ENCODE results near the gene MROH2A. TPM values are rescaled to one million over a fixed set of nuclear protein-coding genes. Genes with fewer than 3 reads are reported as not detected.

Gene MROH2A
- total and polyA plus RNA-seq, 10 donors: 0.27 to 1.5 (median 0.43) TPM; not detected in 7

- Histone ChIP-seq H3K4me1 (no peaks in the 10 kb centered on the region), H3K27ac (no peak overlapping the region), H3K4me3 (no peak overlapping the region), H3K27me3 (replicated peaks in 1 of 7) (peaks cover 0 to 4% (median 0%) of the 10 kb centered on the region in 7 donors), H3K36me3 (no peaks in the 10 kb centered on the region), H3K9me3 (peaks cover 0 to 26% (median 12%) of the 10 kb centered on the region in 8 donors)
- no peak for DNase-seq
- whole genome bisulfite sequencing, 5 donors: 83 to 95% (median 89%) methylated on average over 5 of the region's 5 CpGs
- TF ChIP-seq POLR2A (IDR thresholded peaks at IDR 0.05): no peak
- TF ChIP-seq CTCF (IDR thresholded peaks at IDR 0.05 in 8 of 11, conservative IDR thresholded peaks at IDR 0.05 in 3 of 11): no peak
- TF ChIP-seq POLR2AphosphoS5 (IDR thresholded peaks at IDR 0.05): no peak
- intact Hi-C loops (cut with DNase I; ENCODE audit: low total_unique reads): no loop called here
Measured at GRCh38 chr2:233773854-233774253, 4.3 kb upstream of the MROH2A start.

DNA sequence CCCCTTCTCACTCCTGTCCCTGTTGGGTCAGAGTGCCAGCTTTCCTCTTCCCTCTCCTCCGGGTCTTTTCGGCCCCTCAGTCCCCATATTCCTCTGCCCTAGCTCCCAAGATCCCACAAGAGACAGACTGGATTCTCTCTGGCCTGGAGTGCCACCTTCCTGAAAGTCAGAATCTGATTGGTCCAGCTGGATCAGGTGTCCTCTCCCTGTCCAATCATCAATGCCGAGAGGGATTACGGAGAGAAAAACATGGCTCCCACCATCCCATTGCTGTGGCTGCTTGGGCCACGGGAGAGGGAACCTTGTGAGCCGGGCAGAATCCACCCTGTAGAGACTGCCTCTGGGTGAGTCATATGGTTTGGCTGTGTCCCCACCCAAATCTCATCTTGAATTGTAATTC is 2.7 kb upstream of the MROH2A start:
- Histone ChIP-seq H3K27ac (no peak overlapping the region), H3K27me3 (replicated peaks in 1 of 7) (peaks cover 0 to 7% (median 0%) of the 10 kb centered on the region in 7 donors), H3K4me3 (no peak overlapping the region), H3K9me3 (peaks cover 0 to 26% (median 12%) of the 10 kb centered on the region in 8 donors), H3K4me1 (no peaks in the 10 kb centered on the region), H3K36me3 (no peaks in the 10 kb centered on the region)
- no peak for TF ChIP-seq CTCF (IDR thresholded peaks at IDR 0.05 in 8 of 11, conservative IDR thresholded peaks at IDR 0.05 in 3 of 11)
- TF ChIP-seq POLR2A (IDR thresholded peaks at IDR 0.05): no peak
- no peak for TF ChIP-seq POLR2AphosphoS5 (IDR thresholded peaks at IDR 0.05)
- intact Hi-C loops (cut with DNase I; ENCODE audit: low total_unique reads): no loop called here
- DNase-seq: no peak
- WGBS, 5 donors: 92 to 97% (median 95%) methylated on average over 6 of the region's 6 CpGs

DNA sequence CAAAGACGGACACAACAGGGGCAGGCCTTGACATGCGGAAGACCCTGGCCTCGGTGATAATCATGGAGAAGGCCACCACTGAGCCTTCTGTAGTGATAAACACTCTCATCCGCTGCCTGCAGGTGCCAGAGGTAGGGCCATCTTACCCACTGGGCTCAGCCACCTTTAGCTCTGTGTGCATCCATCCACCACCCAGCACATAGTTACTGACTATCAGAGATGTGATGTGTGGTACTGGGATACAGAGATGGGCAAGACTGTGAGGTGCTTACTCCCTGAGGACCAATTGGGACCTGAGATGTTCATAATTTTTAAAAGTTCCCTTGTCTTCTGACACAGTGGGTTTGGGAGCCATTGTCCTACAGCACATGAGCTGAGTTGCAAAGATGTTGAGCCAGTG is 1.6 kb downstream of the MROH2A start:
- Histone ChIP-seq H3K27me3 (replicated peaks in 1 of 7) (peaks cover 0 to 11% (median 0%) of the 10 kb centered on the region in 7 donors), H3K36me3 (no peaks in the 10 kb centered on the region), H3K9me3 (peaks cover 0 to 26% (median 12%) of the 10 kb centered on the region in 8 donors), H3K4me1 (no peaks in the 10 kb centered on the region), H3K4me3 (no peak overlapping the region), H3K27ac (no peak overlapping the region)
- no peak for DNase-seq
- 82 to 92% (median 88%) methylated on average over 3 to 4 of the region's 4 CpGs for WGBS, 5 donors
- TF ChIP-seq POLR2A (IDR thresholded peaks at IDR 0.05) (no peak), POLR2AphosphoS5 (IDR thresholded peaks at IDR 0.05) (no peak), CTCF (IDR thresholded peaks at IDR 0.05 in 8 of 11, conservative IDR thresholded peaks at IDR 0.05 in 3 of 11) (no peak)
- intact Hi-C loops (cut with DNase I; ENCODE audit: low total_unique reads): no loop called here

GRCh38 chr2:233780771-233781170 is 2.6 kb downstream of the MROH2A start:
- intact Hi-C loops (cut with DNase I; ENCODE audit: low total_unique reads): no loop called here
- no peak overlapping the region for H3K4me3 ChIP-seq
- H3K9me3 ChIP-seq: peaks cover 0 to 18% (median 7%) of the 10 kb centered on the region in 8 donors
- 89 to 93% (median 91%) methylated on average over 4 of the region's 4 CpGs for WGBS, 5 donors
- no peaks in the 10 kb centered on the region for H3K4me1 ChIP-seq
- no peaks in the 10 kb centered on the region for H3K36me3 ChIP-seq
- TF ChIP-seq CTCF (IDR thresholded peaks at IDR 0.05 in 8 of 11, conservative IDR thresholded peaks at IDR 0.05 in 3 of 11) (no peak), POLR2AphosphoS5 (IDR thresholded peaks at IDR 0.05) (no peak), POLR2A (IDR thresholded peaks at IDR 0.05) (no peak)
- no peak for DNase-seq
- no peak overlapping the region for H3K27ac ChIP-seq
- H3K27me3 ChIP-seq (replicated peaks in 1 of 7): peaks cover 0 to 17% (median 0%) of the 10 kb centered on the region in 7 donors

Measured in spleen (tissue), 11 donors.